Nephron (organoid): Measurements from ENCODE around the gene ZNF493.
A peak's percentile ranks its signal among the peaks of the same experiment; 100 is the strongest.

Experiments
- H3K27ac Mint-ChIP-seq, 3 experiments: 2 replicates each; pipeline ENCODE4 v1.8.0; 2020; ENCODE audit warnings: mixed read lengths in 3 of 3, mild to moderate bottlenecking in 2 of 3, moderate library complexity in 1 of 3
- H3K27me3 Mint-ChIP-seq: 2 replicates; pipeline ENCODE4 v1.8.0; 2021; ENCODE audit warnings: low read depth, mild to moderate bottlenecking, moderate library complexity, mixed read lengths
- H3K36me3 Mint-ChIP-seq: 2 replicates; pipeline ENCODE4 v1.8.0; 2020; ENCODE audit warnings: low read depth, mixed read lengths
- H3K4me1 Mint-ChIP-seq: 2 replicates; pipeline ENCODE4 v1.8.0; 2020; ENCODE audit warnings: mixed read lengths
- H3K4me3 Mint-ChIP-seq, 3 experiments: 2 replicates each; pipeline ENCODE4 v1.8.0; 2020; ENCODE audit warnings: mild to moderate bottlenecking in 3 of 3, mixed read lengths in 3 of 3, moderate library complexity in 2 of 3
- H3K9me3 Mint-ChIP-seq: 2 replicates; pipeline ENCODE4 v1.8.0; 2020; ENCODE audit warnings: mixed read lengths
- CTCF ChIP-seq, 3 experiments: fragments of 200-600 bp; sonication (generic); IDR thresholded peaks; one replicate each; pipeline ENCODE4 v1.5.0; 2021; ENCODE audit warnings: antibody characterized with exemption in 3 of 3; ENCODE audit not compliant: unreplicated experiment in 3 of 3

Gene ZNF493

GRCh38 chr19:21396121-21396520, 812 bp upstream of the ZNF493 start:
- Mint-ChIP-seq H3K27me3 (no peaks in the 10 kb centered on the region), H3K27ac (no peak overlapping the region), H3K4me3 (no peak overlapping the region), H3K36me3 (peaks cover 50% of the 10 kb centered on the region), H3K4me1 (no peaks in the 10 kb centered on the region), H3K9me3 (peaks cover 44% of the 10 kb centered on the region)
- no peak for TF ChIP-seq CTCF (IDR thresholded peaks at IDR 0.05; ENCODE audit: unreplicated experiment in 3 of 3)

GRCh38 chr19:21398851-21399250, 1.9 kb downstream of the ZNF493 start:
- peaks cover 44% of the 10 kb centered on the region for H3K9me3 Mint-ChIP-seq
- H3K4me3 Mint-ChIP-seq: peak overlapping the region; percentile 75 to 98 (median 76)
- no peak overlapping the region for H3K27ac Mint-ChIP-seq
- TF ChIP-seq CTCF (IDR thresholded peaks at IDR 0.05; ENCODE audit: unreplicated experiment in 3 of 3): no peak
- H3K27me3 Mint-ChIP-seq: no peaks in the 10 kb centered on the region
- no peaks in the 10 kb centered on the region for H3K4me1 Mint-ChIP-seq
- H3K36me3 Mint-ChIP-seq: peaks cover 71% of the 10 kb centered on the region

- no peak for TF ChIP-seq CTCF (IDR thresholded peaks at IDR 0.05; ENCODE audit: unreplicated experiment in 3 of 3)
- H3K4me1 Mint-ChIP-seq: no peaks in the 10 kb centered on the region
- H3K4me3 Mint-ChIP-seq: no peak overlapping the region
- H3K36me3 Mint-ChIP-seq: peaks cover 91% of the 10 kb centered on the region
- no peaks in the 10 kb centered on the region for H3K27me3 Mint-ChIP-seq
- peaks cover 48% of the 10 kb centered on the region for H3K9me3 Mint-ChIP-seq
- no peak overlapping the region for H3K27ac Mint-ChIP-seq
Observed at GRCh38 chr19:21402303-21402985, 5.5 kb downstream of the ZNF493 start.

GRCh38 chr19:21410166-21410565, 13.2 kb downstream of the ZNF493 start:
- no peak overlapping the region for H3K27ac Mint-ChIP-seq
- H3K4me1 Mint-ChIP-seq: no peaks in the 10 kb centered on the region
- peaks cover 53% of the 10 kb centered on the region for H3K9me3 Mint-ChIP-seq
- TF ChIP-seq CTCF (IDR thresholded peaks at IDR 0.05; ENCODE audit: unreplicated experiment in 3 of 3): no peak
- no peak overlapping the region for H3K4me3 Mint-ChIP-seq
- H3K36me3 Mint-ChIP-seq: peaks cover 95% of the 10 kb centered on the region
- no peaks in the 10 kb centered on the region for H3K27me3 Mint-ChIP-seq

GRCh38 chr19:21422244-21422643, 25.3 kb downstream of the ZNF493 start:
- no peaks in the 10 kb centered on the region for H3K4me1 Mint-ChIP-seq
- no peak overlapping the region for H3K27ac Mint-ChIP-seq
- H3K9me3 Mint-ChIP-seq: peaks cover 82% of the 10 kb centered on the region
- no peak for TF ChIP-seq CTCF (IDR thresholded peaks at IDR 0.05; ENCODE audit: unreplicated experiment in 3 of 3)
- H3K4me3 Mint-ChIP-seq: no peak overlapping the region
- H3K36me3 Mint-ChIP-seq: peaks cover 92% of the 10 kb centered on the region
- no peaks in the 10 kb centered on the region for H3K27me3 Mint-ChIP-seq
